HEK293T (cell line): ENCODE measurements around the gene REEP6.

Source experiments
- BHLHE40 ChIP-seq: fragments of 450-650 bp; IDR thresholded peaks from 2 replicates; pipeline ENCODE4 v1.6.1; 2016; ENCODE audit warnings: mild to moderate bottlenecking, moderate library complexity, borderline replicate concordance
- ELF4 ChIP-seq: fragments of 450-650 bp; IDR thresholded peaks from 2 replicates; pipeline ENCODE4 v1.6.1; 2017; ENCODE audit warnings: antibody characterized with exemption
- FOXA1 ChIP-seq: fragments of 450-650 bp; IDR thresholded peaks from 2 replicates; pipeline ENCODE4 v1.6.1; 2016; ENCODE audit warnings: mild to moderate bottlenecking
- FOXK2 ChIP-seq: fragments of 450-650 bp; IDR thresholded peaks from 2 replicates; pipeline ENCODE4 v1.6.1; 2016; ENCODE audit warnings: mild to moderate bottlenecking
- FOXM1 ChIP-seq: fragments of 450-650 bp; IDR thresholded peaks from 2 replicates; pipeline ENCODE4 v1.6.1; 2017; ENCODE audit warnings: mild to moderate bottlenecking, borderline replicate concordance
- HDGF ChIP-seq: fragments of 450-650 bp; IDR thresholded peaks from 2 replicates; pipeline ENCODE4 v1.6.1; 2017; ENCODE audit warnings: antibody characterized with exemption, borderline replicate concordance
- LEF1 ChIP-seq: fragments of 450-650 bp; IDR thresholded peaks from 2 replicates; pipeline ENCODE4 v1.6.1; 2017; ENCODE audit warnings: mild to moderate bottlenecking, borderline replicate concordance
- NFRKB ChIP-seq: fragments of 450-650 bp; IDR thresholded peaks from 2 replicates; pipeline ENCODE4 v1.6.1; 2016; ENCODE audit warnings: mild to moderate bottlenecking, moderate library complexity
- SP1 ChIP-seq: fragments of 450-650 bp; IDR thresholded peaks from 2 replicates; pipeline ENCODE4 v1.6.1; 2017
- SUZ12 ChIP-seq: fragments of 450-650 bp; IDR thresholded peaks from 2 replicates; pipeline ENCODE4 v1.6.1; 2016; ENCODE audit warnings: mild to moderate bottlenecking
- TARDBP ChIP-seq: fragments of 450-650 bp; IDR thresholded peaks from 2 replicates; pipeline ENCODE4 v1.6.1; 2016
- ZNF384 ChIP-seq: fragments of 450-650 bp; IDR thresholded peaks from 2 replicates; pipeline ENCODE4 v1.6.1; 2016

GRCh38 chr19:1455002-1455335 lies 36.0 kb upstream of the REEP6 start:
- TF ChIP-seq FOXM1 (no peak), SUZ12 (no peak), SP1 (no peak), FOXA1 (no peak), TARDBP (no peak), NFRKB (no peak), ELF4 (no peak), HDGF (no peak), BHLHE40 (no peak), LEF1 (no peak), ZNF384 (no peak), FOXK2 (no peak)
